Body of pancreas (tissue), 4 donors: ENCODE data around the gene SNED1. TPM values are rescaled to one million over a fixed set of nuclear protein-coding genes. Genes with fewer than 3 reads are reported as not detected.

Experiments used
- ATAC-seq: fragments of 150-250 bp; one replicate; pipeline ENCODE4 v1.9.1; 2016
- DNase-seq, 4 donors: peaks; one replicate each; pipeline ENCODE4 v3.0.0-alpha.2; 2019
- H3K27ac ChIP-seq, 4 donors: fragments of 200-600 bp; sonication (generic); 1 replicate in 3 of 4; 2 replicates in 1 of 4; pipeline versions ENCODE4 v1.5.1 to v1.6.1; 2016 to 2019; ENCODE audit warnings: mild to moderate bottlenecking in 1 of 4, mixed read lengths in 1 of 4, moderate library complexity in 1 of 4
- H3K27me3 ChIP-seq, 2 donors: fragments of 200-600 bp; sonication (generic); one replicate each; pipeline ENCODE4 v1.6.0; 2016; ENCODE audit warnings: mild to moderate bottlenecking in 1 of 2
- H3K36me3 ChIP-seq, 2 donors: fragments of 200-600 bp; sonication (generic); replicated peaks in 1 of 2; 2 replicates each; pipeline ENCODE4 v1.5.1; 2016; ENCODE audit warnings: low read depth in 2 of 2; ENCODE audit not compliant: insufficient read depth in 1 of 2
- H3K4me1 ChIP-seq: fragments of 200-600 bp; sonication (generic); one replicate; pipeline ENCODE4 v1.6.0; 2016
- H3K4me3 ChIP-seq, 2 donors: fragments of 200-600 bp; sonication (generic); 1 replicate in 1 of 2; 2 replicates in 1 of 2; pipeline ENCODE4 v1.5.1; 2016 to 2019
- H3K9me3 ChIP-seq, 3 donors: fragments of 200-600 bp; sonication (generic); 1 replicate in 2 of 3; 2 replicates in 1 of 3; pipeline ENCODE4 v1.5.1; 2016
- POLR2A ChIP-seq, 3 donors: fragments of 450-650 bp; IDR thresholded peaks; one replicate each; pipeline ENCODE4 v1.6.1; 2016; ENCODE audit warnings: antibody characterized with exemption in 3 of 3, mild to moderate bottlenecking in 2 of 3
- WGBS, 2 donors: methylation state at CpG; one replicate each; pipeline ENCODE4 v1.1.5; 2017; 5-methylcytosine and 5-hydroxymethylcytosine counted together
- intact Hi-C: fragments of 100-400 bp; cut with DNase I; formaldehyde crosslinking; loops from one replicate; pipeline ENCODE4 v1.15.1; 2023
- total RNA-seq, 2 donors: library from RNA; depleted of rRNA; stranded (reverse); fragments of >200 nt; gene quantifications; one replicate each; pipeline ENCODE4 v1.1.0, GENCODE V29; 2016
- TF ChIP-seq, protein P1 (sequence below), 7 experiments: fragments of 450-650 bp in 4 of 7; fragments of 200-600 bp in 3 of 7; sonication (generic) in 3 of 7; IDR thresholded peaks; one replicate each; pipeline ENCODE4 v1.5.1; 2016 to 2019; ENCODE audit warnings: antibody characterized with exemption in 7 of 7

The SNED1 gene
- total RNA-seq, 2 donors from 2014 or later, result 13.5 to 33.0 TPM

- ATAC-seq (no peak), DNase-seq (peak in 1 of 4 donors; percentile 10)
- Histone ChIP-seq H3K4me1 (peaks cover 10% of the 10 kb centered on the region), H3K36me3 (no peaks in the 10 kb centered on the region), H3K27me3 (no peaks in the 10 kb centered on the region), H3K9me3 (no peaks in the 10 kb centered on the region), H3K4me3 (no peak overlapping the region), H3K27ac (no peak overlapping the region)
- 87 to 89% methylated on average over 3 to 20 of the region's 20 CpGs for WGBS, 2 donors
- intact Hi-C loops, result no loop called here
- TF ChIP-seq, protein P1, sequence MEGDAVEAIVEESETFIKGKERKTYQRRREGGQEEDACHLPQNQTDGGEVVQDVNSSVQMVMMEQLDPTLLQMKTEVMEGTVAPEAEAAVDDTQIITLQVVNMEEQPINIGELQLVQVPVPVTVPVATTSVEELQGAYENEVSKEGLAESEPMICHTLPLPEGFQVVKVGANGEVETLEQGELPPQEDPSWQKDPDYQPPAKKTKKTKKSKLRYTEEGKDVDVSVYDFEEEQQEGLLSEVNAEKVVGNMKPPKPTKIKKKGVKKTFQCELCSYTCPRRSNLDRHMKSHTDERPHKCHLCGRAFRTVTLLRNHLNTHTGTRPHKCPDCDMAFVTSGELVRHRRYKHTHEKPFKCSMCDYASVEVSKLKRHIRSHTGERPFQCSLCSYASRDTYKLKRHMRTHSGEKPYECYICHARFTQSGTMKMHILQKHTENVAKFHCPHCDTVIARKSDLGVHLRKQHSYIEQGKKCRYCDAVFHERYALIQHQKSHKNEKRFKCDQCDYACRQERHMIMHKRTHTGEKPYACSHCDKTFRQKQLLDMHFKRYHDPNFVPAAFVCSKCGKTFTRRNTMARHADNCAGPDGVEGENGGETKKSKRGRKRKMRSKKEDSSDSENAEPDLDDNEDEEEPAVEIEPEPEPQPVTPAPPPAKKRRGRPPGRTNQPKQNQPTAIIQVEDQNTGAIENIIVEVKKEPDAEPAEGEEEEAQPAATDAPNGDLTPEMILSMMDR (IDR thresholded peaks at IDR 0.05), result no peak
- no peak for TF ChIP-seq POLR2A (IDR thresholded peaks at IDR 0.05)
Measured at GRCh38 chr2:241038374-241039180, 40.2 kb downstream of the SNED1 start.

DNA sequence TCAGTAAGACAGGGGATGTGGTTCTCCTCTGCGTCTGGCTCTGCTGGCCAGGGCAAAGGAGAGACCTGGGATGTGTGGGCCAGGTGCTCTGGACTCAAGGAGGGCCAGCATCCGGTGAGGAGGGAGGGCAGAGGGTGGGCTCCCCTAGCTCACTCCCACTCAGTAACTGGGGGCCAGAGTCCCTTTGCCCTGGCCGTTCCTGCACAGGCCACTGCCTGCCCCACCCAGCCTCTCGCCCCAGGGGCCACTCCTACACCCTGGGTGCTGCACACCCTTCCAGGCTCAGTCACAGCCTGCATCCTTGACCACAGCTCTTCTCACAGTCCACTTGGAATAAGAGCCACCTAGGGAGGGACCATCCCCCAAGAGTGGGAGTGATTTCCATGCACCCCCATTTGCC, 41.0 kb downstream of the SNED1 start:
- Histone ChIP-seq H3K4me1 (peaks cover 10% of the 10 kb centered on the region), H3K36me3 (no peaks in the 10 kb centered on the region), H3K9me3 (no peaks in the 10 kb centered on the region), H3K27me3 (no peaks in the 10 kb centered on the region), H3K4me3 (no peak overlapping the region), H3K27ac (no peak overlapping the region)
- TF ChIP-seq POLR2A (IDR thresholded peaks at IDR 0.05), result no peak
- TF ChIP-seq, protein P1 (IDR thresholded peaks at IDR 0.05), result no peak
- WGBS, 2 donors, result 96 to 100% methylated on average over 3 to 4 of the region's 4 CpGs
- no peak for DNase-seq
- intact Hi-C loops, result no loop called here
- ATAC-seq, result no peak

GRCh38 chr2:241040081-241040803, 41.8 kb downstream of the SNED1 start:
- DNase-seq, result no peak
- ATAC-seq, result no peak
- no peak for TF ChIP-seq POLR2A (IDR thresholded peaks at IDR 0.05)
- TF ChIP-seq, protein P1 (IDR thresholded peaks at IDR 0.05), result no peak

GRCh38 chr2:241041589-241042158, 43.3 kb downstream of the SNED1 start:
- Histone ChIP-seq H3K9me3 (no peaks in the 10 kb centered on the region), H3K27me3 (no peaks in the 10 kb centered on the region), H3K27ac (no peak overlapping the region), H3K36me3 (no peaks in the 10 kb centered on the region), H3K4me3 (no peak overlapping the region), H3K4me1 (peaks cover 4% of the 10 kb centered on the region)
- DNase-seq, result no peak
- no peak for ATAC-seq
- WGBS, 2 donors, result 80 to 83% methylated on average over 5 of the region's 5 CpGs
- TF ChIP-seq, protein P1 (IDR thresholded peaks at IDR 0.05), result no peak
- no peak for TF ChIP-seq POLR2A (IDR thresholded peaks at IDR 0.05)
- intact Hi-C loops, result no loop called here

More at GRCh38 chr2:241040081-241040803, 41.8 kb downstream of the SNED1 start:
- intact Hi-C loops, result no loop called here
- Histone ChIP-seq H3K4me1 (peaks cover 10% of the 10 kb centered on the region), H3K36me3 (no peaks in the 10 kb centered on the region), H3K9me3 (no peaks in the 10 kb centered on the region), H3K27me3 (no peaks in the 10 kb centered on the region), H3K4me3 (no peak overlapping the region), H3K27ac (no peak overlapping the region)
- WGBS, 2 donors, result 94 to 97% methylated on average over 9 to 13 of the region's 13 CpGs
